ENCODE results near the gene JOSD2. TPM values are rescaled to one million over a fixed set of nuclear protein-coding genes. Genes with fewer than 3 reads are reported as not detected.

JOSD2 gene
- total and polyA plus RNA-seq, 2 donors (not counting 3 experiments of a cell fraction or from before 2014, with no cell fraction given), result 37.4 to 62.8 TPM

- Histone ChIP-seq H2AFZ (ENCODE audit: low read depth, low read length) (no peak overlapping the region), H3K9me1 (replicated peaks; ENCODE audit: control insufficient read depth, extremely low read depth, insufficient read depth, low read length) (no peaks in the 10 kb centered on the region), H3K9me3 (replicated peaks; ENCODE audit: control insufficient read depth, insufficient read depth, low read length) (no peaks in the 10 kb centered on the region), H3K9ac (replicated peaks; ENCODE audit: extremely low read depth, insufficient read depth, low read length) (no peak overlapping the region), H3K27ac (ENCODE audit: insufficient read depth, low read depth, low read length) (no peak overlapping the region), H3K4me3 (replicated peaks in 1 of 3; ENCODE audit: insufficient read depth in 1 of 3, low read depth in 1 of 3, low read length in 3 of 3) (no peak overlapping the region), H3K27me3 (ENCODE audit: control insufficient read depth in 2 of 2, insufficient read depth in 2 of 2, low read length in 2 of 2) (no peaks in the 10 kb centered on the region), H3K4me1 (ENCODE audit: control insufficient read depth, extremely low read depth, insufficient read depth, low read length) (no peaks in the 10 kb centered on the region), H4K20me1 (replicated peaks; ENCODE audit: control insufficient read depth, extremely low read depth, insufficient read depth, low read length) (no peaks in the 10 kb centered on the region), H3K79me2 (ENCODE audit: control insufficient read depth, insufficient read depth, low read length) (no peaks in the 10 kb centered on the region), H3K4me2 (ENCODE audit: insufficient read depth, low read length) (no peak overlapping the region), H3K36me3 (ENCODE audit: control insufficient read depth in 2 of 2, extremely low read depth in 1 of 2, insufficient read depth in 2 of 2, low read length in 2 of 2) (no peaks in the 10 kb centered on the region)
- intact Hi-C loops (cut with micrococcal nuclease), result no loop called here
- no peak for FAIRE-seq
- POLR2A ChIA-PET, result interaction anchor here (0.6 kb wide), 1 partner anchor 137 kb away, joined by 3 read pairs; no protein-coding TSS in a partner anchor
- BruUV-seq (replicated peaks), result no TSS peak
- DNase-seq (ENCODE audit: low read depth, low spot score), result no peak
- dilution Hi-C loops (cut with MboI; ENCODE audit: extremely low pct_ligation_motif_present, low sequenced_read_pairs), result no loop called here
- no peak for TF ChIP-seq POLR2AphosphoS5 (IDR thresholded peaks at IDR 0.05; ENCODE audit: insufficient read depth, low read depth, low read length)
- TF ChIP-seq, protein P1, sequence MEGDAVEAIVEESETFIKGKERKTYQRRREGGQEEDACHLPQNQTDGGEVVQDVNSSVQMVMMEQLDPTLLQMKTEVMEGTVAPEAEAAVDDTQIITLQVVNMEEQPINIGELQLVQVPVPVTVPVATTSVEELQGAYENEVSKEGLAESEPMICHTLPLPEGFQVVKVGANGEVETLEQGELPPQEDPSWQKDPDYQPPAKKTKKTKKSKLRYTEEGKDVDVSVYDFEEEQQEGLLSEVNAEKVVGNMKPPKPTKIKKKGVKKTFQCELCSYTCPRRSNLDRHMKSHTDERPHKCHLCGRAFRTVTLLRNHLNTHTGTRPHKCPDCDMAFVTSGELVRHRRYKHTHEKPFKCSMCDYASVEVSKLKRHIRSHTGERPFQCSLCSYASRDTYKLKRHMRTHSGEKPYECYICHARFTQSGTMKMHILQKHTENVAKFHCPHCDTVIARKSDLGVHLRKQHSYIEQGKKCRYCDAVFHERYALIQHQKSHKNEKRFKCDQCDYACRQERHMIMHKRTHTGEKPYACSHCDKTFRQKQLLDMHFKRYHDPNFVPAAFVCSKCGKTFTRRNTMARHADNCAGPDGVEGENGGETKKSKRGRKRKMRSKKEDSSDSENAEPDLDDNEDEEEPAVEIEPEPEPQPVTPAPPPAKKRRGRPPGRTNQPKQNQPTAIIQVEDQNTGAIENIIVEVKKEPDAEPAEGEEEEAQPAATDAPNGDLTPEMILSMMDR (IDR thresholded peaks at IDR 0.05; ENCODE audit: extremely low read depth in 1 of 2, insufficient read depth in 1 of 2, low read depth in 1 of 2, low read length in 2 of 2), result peak; percentile 6 to 30
- CTCF ChIA-PET, result interaction anchor here (0.8 kb wide), 1 partner anchor 422 kb away, joined by 4 read pairs; no protein-coding TSS in a partner anchor
These were observed 10.8 kb downstream of the JOSD2 start for GRCh38 chr19:50500060-50500752.

GRCh38 chr19:50498219-50499056 lies 12.6 kb downstream of the JOSD2 start:
- dilution Hi-C loops (cut with MboI; ENCODE audit: extremely low pct_ligation_motif_present, low sequenced_read_pairs) (no loop called here), intact Hi-C loops (cut with micrococcal nuclease) (no loop called here)
- BruUV-seq (replicated peaks), result no TSS peak
- Histone ChIP-seq H3K9ac (replicated peaks; ENCODE audit: extremely low read depth, insufficient read depth, low read length) (no peak overlapping the region), H3K9me1 (replicated peaks; ENCODE audit: control insufficient read depth, extremely low read depth, insufficient read depth, low read length) (no peaks in the 10 kb centered on the region), H3K36me3 (ENCODE audit: control insufficient read depth in 2 of 2, extremely low read depth in 1 of 2, insufficient read depth in 2 of 2, low read length in 2 of 2) (no peaks in the 10 kb centered on the region), H3K79me2 (ENCODE audit: control insufficient read depth, insufficient read depth, low read length) (no peaks in the 10 kb centered on the region), H3K4me1 (ENCODE audit: control insufficient read depth, extremely low read depth, insufficient read depth, low read length) (no peaks in the 10 kb centered on the region), H4K20me1 (replicated peaks; ENCODE audit: control insufficient read depth, extremely low read depth, insufficient read depth, low read length) (no peaks in the 10 kb centered on the region), H2AFZ (ENCODE audit: low read depth, low read length) (no peak overlapping the region), H3K4me3 (replicated peaks in 1 of 3; ENCODE audit: insufficient read depth in 1 of 3, low read depth in 1 of 3, low read length in 3 of 3) (no peak overlapping the region), H3K4me2 (ENCODE audit: insufficient read depth, low read length) (no peak overlapping the region), H3K27me3 (ENCODE audit: control insufficient read depth in 2 of 2, insufficient read depth in 2 of 2, low read length in 2 of 2) (no peaks in the 10 kb centered on the region), H3K9me3 (replicated peaks; ENCODE audit: control insufficient read depth, insufficient read depth, low read length) (no peaks in the 10 kb centered on the region), H3K27ac (ENCODE audit: insufficient read depth, low read depth, low read length) (no peak overlapping the region)
- ChIA-PET POLR2A (no interaction called here), CTCF (no interaction called here)
- no peak for TF ChIP-seq MYC (IDR thresholded peaks at IDR 0.05; ENCODE audit: low read depth, low read length)
- no peak for TF ChIP-seq JUN (IDR thresholded peaks at IDR 0.05; ENCODE audit: borderline replicate concordance, insufficient read depth, insufficient read length, low read depth)
- TF ChIP-seq GATA2 (IDR thresholded peaks at IDR 0.05; ENCODE audit: insufficient read depth, insufficient read length, low read depth, low read length), result no peak
- TF ChIP-seq, protein P1 (IDR thresholded peaks at IDR 0.05; ENCODE audit: extremely low read depth in 1 of 2, insufficient read depth in 1 of 2, low read depth in 1 of 2, low read length in 2 of 2), result no peak
- no peak for TF ChIP-seq FOS (IDR thresholded peaks at IDR 0.05; ENCODE audit: borderline replicate concordance, insufficient read depth, low read length)
- TF ChIP-seq EZH2 (IDR thresholded peaks at IDR 0.05; ENCODE audit: borderline replicate concordance, low read depth, low read length, severe bottlenecking), result no peak
- TF ChIP-seq, protein P2, sequence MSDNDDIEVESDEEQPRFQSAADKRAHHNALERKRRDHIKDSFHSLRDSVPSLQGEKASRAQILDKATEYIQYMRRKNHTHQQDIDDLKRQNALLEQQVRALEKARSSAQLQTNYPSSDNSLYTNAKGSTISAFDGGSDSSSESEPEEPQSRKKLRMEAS (IDR thresholded peaks at IDR 0.05; ENCODE audit: insufficient read depth, insufficient read length), result no peak
- no peak for TF ChIP-seq POLR2A (IDR thresholded peaks at IDR 0.05; ENCODE audit: low read depth, low read length)
- no peak for TF ChIP-seq POLR2AphosphoS5 (IDR thresholded peaks at IDR 0.05; ENCODE audit: insufficient read depth, low read depth, low read length)
- DNase-seq (ENCODE audit: low read depth, low spot score) (no peak), FAIRE-seq (no peak)

Data from endothelial cell of umbilical vein (primary cell).